ENCODE results near the gene GNPDA2.

DNA sequence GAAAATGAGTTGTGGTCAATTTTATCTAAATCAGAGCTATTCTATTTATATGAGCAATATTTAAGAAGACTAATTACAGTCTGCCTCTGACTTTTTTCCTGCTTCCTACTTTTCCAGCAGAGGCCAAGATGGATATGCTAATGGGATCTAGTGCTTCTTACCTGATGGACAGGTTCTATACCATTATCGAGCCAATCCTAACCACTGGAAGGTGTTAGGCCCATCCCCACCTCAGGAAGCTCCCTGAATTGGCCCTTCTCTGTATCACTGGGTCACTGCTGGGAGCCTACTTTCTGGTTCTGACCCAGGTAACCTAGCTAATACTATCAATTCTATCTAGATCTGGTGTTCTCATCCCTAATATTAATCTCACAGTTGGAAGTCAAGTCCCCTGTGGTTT is 74.4 kb downstream of the GNPDA2 start:
- TF ChIP-seq POLR2A (IDR thresholded peaks at IDR 0.05; ENCODE audit: low read depth, low read length): no peak
- TF ChIP-seq CTCF (conservative IDR thresholded peaks at IDR 0.05; ENCODE audit: low read depth, low read length): no peak
- no peak for TF ChIP-seq RAD21 (IDR thresholded peaks at IDR 0.05; ENCODE audit: low read length)
- TF ChIP-seq MAZ (IDR thresholded peaks at IDR 0.05; ENCODE audit: borderline replicate concordance, low read depth, low read length): no peak
- TF ChIP-seq SMC3 (IDR thresholded peaks at IDR 0.05; ENCODE audit: low read depth, low read length): no peak
- no peak for TF ChIP-seq USF2 (IDR thresholded peaks at IDR 0.05; ENCODE audit: low read depth, low read length)
